ENCODE measurements around the gene NEIL3.

DNA sequence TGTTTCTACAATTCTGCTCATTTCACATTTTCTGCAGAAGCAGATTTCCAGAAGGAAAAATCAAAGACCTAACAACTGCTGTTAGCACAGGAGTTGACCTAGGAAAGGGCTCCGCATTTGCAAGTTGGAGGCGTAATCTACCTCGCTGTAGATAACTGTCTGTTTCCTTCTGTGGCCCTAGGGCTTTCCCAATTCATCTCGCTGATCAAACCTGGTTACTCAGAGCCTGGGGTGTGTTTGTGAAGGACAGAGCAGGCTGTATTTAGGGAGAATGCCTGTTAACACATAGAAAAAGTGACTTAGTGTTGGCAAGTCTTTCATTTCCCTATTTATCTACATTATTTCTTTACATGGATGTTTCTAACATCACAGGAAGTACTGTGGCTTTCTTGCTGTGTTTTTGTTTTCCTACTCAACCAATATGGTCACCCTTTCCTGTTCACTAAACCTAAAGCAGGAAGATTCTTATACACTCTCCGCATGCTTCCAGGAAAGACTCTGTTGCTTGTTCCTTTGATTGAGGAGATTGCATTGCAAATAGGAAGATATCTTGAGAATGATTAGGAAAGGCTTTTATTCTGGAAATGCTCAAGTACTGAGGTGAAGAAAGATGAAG lies 92.1 kb downstream of the NEIL3 start:
- TF ChIP-seq, protein P1, sequence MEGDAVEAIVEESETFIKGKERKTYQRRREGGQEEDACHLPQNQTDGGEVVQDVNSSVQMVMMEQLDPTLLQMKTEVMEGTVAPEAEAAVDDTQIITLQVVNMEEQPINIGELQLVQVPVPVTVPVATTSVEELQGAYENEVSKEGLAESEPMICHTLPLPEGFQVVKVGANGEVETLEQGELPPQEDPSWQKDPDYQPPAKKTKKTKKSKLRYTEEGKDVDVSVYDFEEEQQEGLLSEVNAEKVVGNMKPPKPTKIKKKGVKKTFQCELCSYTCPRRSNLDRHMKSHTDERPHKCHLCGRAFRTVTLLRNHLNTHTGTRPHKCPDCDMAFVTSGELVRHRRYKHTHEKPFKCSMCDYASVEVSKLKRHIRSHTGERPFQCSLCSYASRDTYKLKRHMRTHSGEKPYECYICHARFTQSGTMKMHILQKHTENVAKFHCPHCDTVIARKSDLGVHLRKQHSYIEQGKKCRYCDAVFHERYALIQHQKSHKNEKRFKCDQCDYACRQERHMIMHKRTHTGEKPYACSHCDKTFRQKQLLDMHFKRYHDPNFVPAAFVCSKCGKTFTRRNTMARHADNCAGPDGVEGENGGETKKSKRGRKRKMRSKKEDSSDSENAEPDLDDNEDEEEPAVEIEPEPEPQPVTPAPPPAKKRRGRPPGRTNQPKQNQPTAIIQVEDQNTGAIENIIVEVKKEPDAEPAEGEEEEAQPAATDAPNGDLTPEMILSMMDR (IDR thresholded peaks at IDR 0.05) = no peak
- no peak for TF ChIP-seq POLR2A (IDR thresholded peaks at IDR 0.05)
